ENCODE data around the gene NCOA1. TPM values are rescaled to one million over a fixed set of nuclear protein-coding genes. Genes with fewer than 3 reads are reported as not detected.

NCOA1 gene
- polyA plus RNA-seq, 1 donor (not counting 4 experiments of a cell fraction or from before 2014, with no cell fraction given) = 5.0 TPM

DNA sequence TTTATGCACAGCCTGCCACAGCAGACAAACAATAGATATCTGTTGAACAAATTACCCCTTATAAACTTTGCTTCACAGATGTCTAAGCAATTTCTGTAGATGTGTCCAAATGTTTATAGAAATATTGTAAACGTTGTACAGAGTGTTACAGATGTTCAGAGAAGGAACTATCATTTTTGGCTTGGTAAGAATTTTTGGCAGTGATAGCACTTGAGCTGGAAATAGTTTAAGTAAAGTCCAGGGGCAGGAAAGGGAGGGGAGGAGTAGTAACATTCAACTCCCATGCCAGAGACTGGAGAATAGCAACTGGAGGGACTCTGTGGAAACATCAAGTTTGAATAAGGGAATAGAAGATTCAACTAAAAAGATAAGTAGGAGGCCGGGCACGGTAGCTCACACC lies 297.8 kb downstream of the NCOA1 start:
- Histone ChIP-seq H3K4me2 (ENCODE audit: control insufficient read depth, extremely low read depth, insufficient read depth, low read depth, low read length) (no peak overlapping the region), H3K4me3 (ENCODE audit: control insufficient read depth in 2 of 3, extremely low read depth in 1 of 3, insufficient read depth in 2 of 3, low read depth in 1 of 3, low read length in 3 of 3) (no peak overlapping the region), H3K27ac (ENCODE audit: control insufficient read depth, insufficient read depth, low read length) (no peak overlapping the region), H3K79me2 (ENCODE audit: control insufficient read depth, insufficient read depth, low read length) (peaks cover 4% of the 10 kb centered on the region), H4K20me1 (ENCODE audit: control insufficient read depth, extremely low read depth, insufficient read depth, low read length) (no peaks in the 10 kb centered on the region), H3K27me3 (ENCODE audit: control insufficient read depth, extremely low read depth, insufficient read depth, low read length) (no peaks in the 10 kb centered on the region), H3K9ac (ENCODE audit: control insufficient read depth, extremely low read depth, insufficient read depth, low read length) (no peak overlapping the region), H3K9me3 (ENCODE audit: control insufficient read depth, low read depth, low read length) (no peaks in the 10 kb centered on the region), H3K9me1 (ENCODE audit: control insufficient read depth, extremely low read depth, insufficient read depth, low read length) (no peaks in the 10 kb centered on the region), H3K4me1 (ENCODE audit: control insufficient read depth, extremely low read depth, insufficient read depth, low read length) (peaks cover 11% of the 10 kb centered on the region), H2AFZ (ENCODE audit: control insufficient read depth, low read length) (no peak overlapping the region), H3K36me3 (ENCODE audit: control insufficient read depth in 2 of 2, extremely low read depth in 1 of 2, insufficient read depth in 2 of 2, low read length in 2 of 2) (peaks cover 0 to 1% of the 10 kb centered on the region in 2 experiments)
- no peak for FAIRE-seq
- no peak for DNase-seq (ENCODE audit: low read depth, low spot score)
- dilution Hi-C loops (cut with MboI; ENCODE audit: extremely low pct_ligation_motif_present, low sequenced_read_pairs) = no loop called here
- no peak for TF ChIP-seq EZH2 (IDR thresholded peaks at IDR 0.05; ENCODE audit: low read length)

DNA sequence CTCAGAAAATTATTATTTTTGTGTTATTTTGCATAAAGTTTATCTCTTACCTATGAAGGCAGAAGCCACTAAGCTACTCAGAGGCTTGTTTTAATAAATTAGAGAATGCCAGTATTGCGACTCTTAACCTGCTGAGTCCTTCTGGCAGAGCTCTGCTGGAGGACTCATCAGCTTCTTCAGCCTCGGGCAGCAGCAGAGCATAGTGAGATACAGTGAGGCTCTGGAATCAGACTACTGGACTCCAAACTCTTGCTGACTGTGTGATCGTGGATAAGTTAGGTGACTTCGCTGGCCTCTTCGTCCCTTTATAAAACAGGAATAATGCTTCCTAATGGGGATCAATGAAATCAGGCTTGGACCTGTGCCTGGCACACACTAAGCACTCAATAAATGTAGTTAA lies 300.4 kb downstream of the NCOA1 start:
- Histone ChIP-seq H3K79me2 (ENCODE audit: control insufficient read depth, insufficient read depth, low read length) (peaks cover 29% of the 10 kb centered on the region), H3K27ac (ENCODE audit: control insufficient read depth, insufficient read depth, low read length) (no peak overlapping the region), H3K9me3 (ENCODE audit: control insufficient read depth, low read depth, low read length) (no peaks in the 10 kb centered on the region), H3K4me2 (ENCODE audit: control insufficient read depth, extremely low read depth, insufficient read depth, low read depth, low read length) (peak overlapping the region; percentile 93), H3K36me3 (ENCODE audit: control insufficient read depth in 2 of 2, extremely low read depth in 1 of 2, insufficient read depth in 2 of 2, low read length in 2 of 2) (peaks cover 0 to 1% of the 10 kb centered on the region in 2 experiments), H3K4me1 (ENCODE audit: control insufficient read depth, extremely low read depth, insufficient read depth, low read length) (peaks cover 26% of the 10 kb centered on the region), H4K20me1 (ENCODE audit: control insufficient read depth, extremely low read depth, insufficient read depth, low read length) (no peaks in the 10 kb centered on the region), H3K9me1 (ENCODE audit: control insufficient read depth, extremely low read depth, insufficient read depth, low read length) (no peaks in the 10 kb centered on the region), H3K27me3 (ENCODE audit: control insufficient read depth, extremely low read depth, insufficient read depth, low read length) (no peaks in the 10 kb centered on the region), H3K9ac (ENCODE audit: control insufficient read depth, extremely low read depth, insufficient read depth, low read length) (peak overlapping the region; percentile 35), H3K4me3 (ENCODE audit: control insufficient read depth in 2 of 3, extremely low read depth in 1 of 3, insufficient read depth in 2 of 3, low read depth in 1 of 3, low read length in 3 of 3) (peak overlapping the region in 2 of 3 experiments; percentile 90 to 92), H2AFZ (ENCODE audit: control insufficient read depth, low read length) (peak overlapping the region; percentile 69)
- dilution Hi-C loops (cut with MboI; ENCODE audit: extremely low pct_ligation_motif_present, low sequenced_read_pairs) = no loop called here
- no peak for FAIRE-seq
- no peak for DNase-seq (ENCODE audit: low read depth, low spot score)
- TF ChIP-seq, protein P1, sequence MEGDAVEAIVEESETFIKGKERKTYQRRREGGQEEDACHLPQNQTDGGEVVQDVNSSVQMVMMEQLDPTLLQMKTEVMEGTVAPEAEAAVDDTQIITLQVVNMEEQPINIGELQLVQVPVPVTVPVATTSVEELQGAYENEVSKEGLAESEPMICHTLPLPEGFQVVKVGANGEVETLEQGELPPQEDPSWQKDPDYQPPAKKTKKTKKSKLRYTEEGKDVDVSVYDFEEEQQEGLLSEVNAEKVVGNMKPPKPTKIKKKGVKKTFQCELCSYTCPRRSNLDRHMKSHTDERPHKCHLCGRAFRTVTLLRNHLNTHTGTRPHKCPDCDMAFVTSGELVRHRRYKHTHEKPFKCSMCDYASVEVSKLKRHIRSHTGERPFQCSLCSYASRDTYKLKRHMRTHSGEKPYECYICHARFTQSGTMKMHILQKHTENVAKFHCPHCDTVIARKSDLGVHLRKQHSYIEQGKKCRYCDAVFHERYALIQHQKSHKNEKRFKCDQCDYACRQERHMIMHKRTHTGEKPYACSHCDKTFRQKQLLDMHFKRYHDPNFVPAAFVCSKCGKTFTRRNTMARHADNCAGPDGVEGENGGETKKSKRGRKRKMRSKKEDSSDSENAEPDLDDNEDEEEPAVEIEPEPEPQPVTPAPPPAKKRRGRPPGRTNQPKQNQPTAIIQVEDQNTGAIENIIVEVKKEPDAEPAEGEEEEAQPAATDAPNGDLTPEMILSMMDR (optimal IDR thresholded peaks at IDR 0.05 in 1 of 3, IDR thresholded peaks at IDR 0.05 in 1 of 3, conservative IDR thresholded peaks at IDR 0.05 in 1 of 3; ENCODE audit: extremely low read depth in 1 of 3, insufficient read depth in 2 of 3, low read length in 3 of 3) = no peak
- TF ChIP-seq EZH2 (IDR thresholded peaks at IDR 0.05; ENCODE audit: low read length) = no peak

DNA sequence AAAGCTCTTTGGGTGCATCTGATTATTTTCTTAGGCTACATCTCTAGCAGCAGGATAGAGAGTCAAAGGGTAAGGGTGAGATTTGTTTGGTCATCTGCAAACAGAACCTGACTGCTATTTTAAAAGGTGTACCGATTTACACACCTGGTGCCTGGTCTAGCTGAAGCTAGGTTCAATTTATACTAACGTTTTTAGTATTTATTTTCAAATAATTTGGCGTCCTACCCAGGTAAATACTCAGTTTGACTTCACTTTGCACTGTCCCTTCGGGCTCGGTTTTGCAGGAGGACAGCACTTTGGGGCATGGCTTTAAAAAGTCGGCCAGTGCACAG lies 301.5 kb downstream of the NCOA1 start:
- peaks cover 26% of the 10 kb centered on the region for H3K4me1 ChIP-seq (ENCODE audit: control insufficient read depth, extremely low read depth, insufficient read depth, low read length)
- peak overlapping the region; percentile 99 for H3K27ac ChIP-seq (ENCODE audit: control insufficient read depth, insufficient read depth, low read length)
- H4K20me1 ChIP-seq (ENCODE audit: control insufficient read depth, extremely low read depth, insufficient read depth, low read length) = no peaks in the 10 kb centered on the region
- H3K27me3 ChIP-seq (ENCODE audit: control insufficient read depth, extremely low read depth, insufficient read depth, low read length) = no peaks in the 10 kb centered on the region
- peak overlapping the region; percentile 93 for H3K4me2 ChIP-seq (ENCODE audit: control insufficient read depth, extremely low read depth, insufficient read depth, low read depth, low read length)
- H2AFZ ChIP-seq (ENCODE audit: control insufficient read depth, low read length) = peak overlapping the region; percentile 99
- no peaks in the 10 kb centered on the region for H3K9me1 ChIP-seq (ENCODE audit: control insufficient read depth, extremely low read depth, insufficient read depth, low read length)
- DNase-seq (ENCODE audit: low read depth, low spot score) (no peak), FAIRE-seq (no peak)
- TF ChIP-seq, protein P1 (optimal IDR thresholded peaks at IDR 0.05 in 1 of 3, IDR thresholded peaks at IDR 0.05 in 1 of 3, conservative IDR thresholded peaks at IDR 0.05 in 1 of 3; ENCODE audit: extremely low read depth in 1 of 3, insufficient read depth in 2 of 3, low read length in 3 of 3) = no peak
- TF ChIP-seq EZH2 (IDR thresholded peaks at IDR 0.05; ENCODE audit: low read length) = no peak
- peaks cover under 1 to 1% of the 10 kb centered on the region in 2 experiments for H3K36me3 ChIP-seq (ENCODE audit: control insufficient read depth in 2 of 2, extremely low read depth in 1 of 2, insufficient read depth in 2 of 2, low read length in 2 of 2)
- dilution Hi-C loops (cut with MboI; ENCODE audit: extremely low pct_ligation_motif_present, low sequenced_read_pairs) = no loop called here
- H3K4me3 ChIP-seq (ENCODE audit: control insufficient read depth in 2 of 3, extremely low read depth in 1 of 3, insufficient read depth in 2 of 3, low read depth in 1 of 3, low read length in 3 of 3) = peak overlapping the region; percentile 81 to 92 (median 90)
- no peaks in the 10 kb centered on the region for H3K9me3 ChIP-seq (ENCODE audit: control insufficient read depth, low read depth, low read length)
- peak overlapping the region; percentile 99 for H3K9ac ChIP-seq (ENCODE audit: control insufficient read depth, extremely low read depth, insufficient read depth, low read length)
- peaks cover 40% of the 10 kb centered on the region for H3K79me2 ChIP-seq (ENCODE audit: control insufficient read depth, insufficient read depth, low read length)

Measured in keratinocyte (primary cell).